Gastrocnemius medialis (tissue), 4 donors: ENCODE measurements around the gene ACOT7.

Source experiments
- CTCF ChIP-seq, 5 experiments: fragments of 450-650 bp in 3 of 5; fragments of 200-600 bp in 2 of 5; sonication (generic) in 2 of 5; IDR thresholded peaks in 4 of 5; conservative IDR thresholded peaks in 1 of 5; 1 replicate in 4 of 5; 2 replicates in 1 of 5; pipeline ENCODE4 v1.5.1; 2016 to 2019; ENCODE audit warnings: antibody characterized with exemption in 5 of 5, mild to moderate bottlenecking in 3 of 5, moderate library complexity in 3 of 5
- POLR2A ChIP-seq, 2 donors: fragments of 450-650 bp; IDR thresholded peaks; one replicate each; pipeline ENCODE4 v1.6.1; 2017; ENCODE audit warnings: antibody characterized with exemption in 2 of 2, mild to moderate bottlenecking in 2 of 2, moderate library complexity in 2 of 2

- TF ChIP-seq CTCF (IDR thresholded peaks at IDR 0.05 in 4 of 5, conservative IDR thresholded peaks at IDR 0.05 in 1 of 5): no peak
- no peak for TF ChIP-seq POLR2A (IDR thresholded peaks at IDR 0.05)
Measured at GRCh38 chr1:6278263-6278662, 115.3 kb downstream of the ACOT7 start.
